Left ventricle myocardium inferior (tissue), 1 donor: ENCODE results near the gene CARD14. TPM values are rescaled to one million over a fixed set of nuclear protein-coding genes. Genes with fewer than 3 reads are reported as not detected.

Source experiments
- DNase-seq: peaks from one replicate; pipeline ENCODE4 v3.0.0-alpha.2; 2020
- H3K27ac ChIP-seq: fragments of 200-600 bp; replicated peaks from 2 replicates; pipeline ENCODE4 v1.8.0; 2021
- H3K27me3 ChIP-seq: fragments of 200-600 bp; 2 replicates; pipeline ENCODE4 v1.8.0; 2021; ENCODE audit warnings: low read depth
- H3K36me3 ChIP-seq: fragments of 200-600 bp; 2 replicates; pipeline ENCODE4 v1.8.0; 2021
- H3K4me1 ChIP-seq: fragments of 200-600 bp; 2 replicates; pipeline ENCODE4 v1.8.0; 2021
- H3K4me3 ChIP-seq: fragments of 200-600 bp; 2 replicates; pipeline ENCODE4 v1.8.0; 2021; ENCODE audit warnings: mild to moderate bottlenecking, moderate library complexity
- H3K9me3 ChIP-seq: fragments of 200-600 bp; replicated peaks from 2 replicates; pipeline ENCODE4 v1.8.0; 2021
- intact Hi-C: fragments of 100-400 bp; cut with micrococcal nuclease; formaldehyde crosslinking; loops from one replicate; pipeline ENCODE4 v1.11.0; 2022
- total RNA-seq: library from RNA; stranded (reverse); fragmentation: NEBNext Ultra II Directional; extraction: Animal tissue kit (Norgen Biotek cat#: 25700); gene quantifications from one replicate; pipeline ENCODE4 v1.2.1, GENCODE V29; 2021
- TF ChIP-seq, protein P1 (sequence below): fragments of 200-600 bp; IDR thresholded peaks from 2 replicates; pipeline ENCODE4 v1.8.0; 2021; ENCODE audit warnings: antibody characterized with exemption, mild to moderate bottlenecking, borderline replicate concordance
- donor health status: DM: no; HTN: yes; CAD: no; lungs with severe emphysema.

CARD14 gene
- total RNA-seq, 1 donor from 2014 or later = 0.49 TPM

DNA sequence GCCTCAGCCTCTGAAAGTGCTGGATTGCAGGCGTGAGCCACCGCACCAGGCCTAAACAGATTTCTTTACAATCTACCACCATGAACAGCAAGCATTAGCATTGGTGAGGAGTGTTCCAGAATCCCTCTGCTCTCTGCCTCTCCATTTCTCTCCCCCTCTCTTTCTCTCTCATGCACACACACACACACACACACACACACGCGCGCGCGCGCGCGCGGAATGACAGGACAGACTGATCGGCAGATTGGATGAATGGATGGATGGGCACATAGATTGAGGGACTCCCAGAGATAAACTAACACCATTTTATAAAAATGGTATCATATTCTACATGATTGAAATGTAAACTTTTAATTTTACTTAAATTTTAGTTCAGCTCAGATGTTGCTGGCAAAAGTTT is 3.3 kb downstream of the CARD14 start:
- TF ChIP-seq, protein P1, sequence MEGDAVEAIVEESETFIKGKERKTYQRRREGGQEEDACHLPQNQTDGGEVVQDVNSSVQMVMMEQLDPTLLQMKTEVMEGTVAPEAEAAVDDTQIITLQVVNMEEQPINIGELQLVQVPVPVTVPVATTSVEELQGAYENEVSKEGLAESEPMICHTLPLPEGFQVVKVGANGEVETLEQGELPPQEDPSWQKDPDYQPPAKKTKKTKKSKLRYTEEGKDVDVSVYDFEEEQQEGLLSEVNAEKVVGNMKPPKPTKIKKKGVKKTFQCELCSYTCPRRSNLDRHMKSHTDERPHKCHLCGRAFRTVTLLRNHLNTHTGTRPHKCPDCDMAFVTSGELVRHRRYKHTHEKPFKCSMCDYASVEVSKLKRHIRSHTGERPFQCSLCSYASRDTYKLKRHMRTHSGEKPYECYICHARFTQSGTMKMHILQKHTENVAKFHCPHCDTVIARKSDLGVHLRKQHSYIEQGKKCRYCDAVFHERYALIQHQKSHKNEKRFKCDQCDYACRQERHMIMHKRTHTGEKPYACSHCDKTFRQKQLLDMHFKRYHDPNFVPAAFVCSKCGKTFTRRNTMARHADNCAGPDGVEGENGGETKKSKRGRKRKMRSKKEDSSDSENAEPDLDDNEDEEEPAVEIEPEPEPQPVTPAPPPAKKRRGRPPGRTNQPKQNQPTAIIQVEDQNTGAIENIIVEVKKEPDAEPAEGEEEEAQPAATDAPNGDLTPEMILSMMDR = no peak
- Histone ChIP-seq H3K9me3 (no peaks in the 10 kb centered on the region), H3K4me1 (peaks cover 6% of the 10 kb centered on the region), H3K4me3 (no peak overlapping the region), H3K36me3 (no peaks in the 10 kb centered on the region), H3K27ac (no peak overlapping the region), H3K27me3 (peaks cover 36% of the 10 kb centered on the region)
- intact Hi-C loops = no loop called here
- DNase-seq = no peak

DNA sequence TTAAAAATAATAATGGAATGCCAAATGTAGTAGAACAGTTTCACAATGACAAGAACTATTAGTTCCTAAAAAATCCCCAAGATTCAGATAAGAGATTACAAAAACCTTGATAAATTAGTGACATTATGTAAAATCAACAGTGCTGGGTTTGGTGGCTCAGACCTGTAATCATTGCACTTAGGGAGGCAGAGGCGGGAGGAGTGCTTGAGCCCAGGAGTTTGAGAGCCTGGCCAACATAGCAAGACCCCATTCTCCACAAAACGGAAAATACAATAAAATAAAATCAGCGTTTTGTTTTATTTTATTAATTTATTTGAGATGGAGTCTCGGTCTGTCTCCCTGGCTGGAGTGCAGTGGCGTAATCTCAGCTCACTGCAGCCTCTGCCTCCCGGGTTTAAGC is 4.1 kb downstream of the CARD14 start:
- TF ChIP-seq, protein P1 = no peak

DNA sequence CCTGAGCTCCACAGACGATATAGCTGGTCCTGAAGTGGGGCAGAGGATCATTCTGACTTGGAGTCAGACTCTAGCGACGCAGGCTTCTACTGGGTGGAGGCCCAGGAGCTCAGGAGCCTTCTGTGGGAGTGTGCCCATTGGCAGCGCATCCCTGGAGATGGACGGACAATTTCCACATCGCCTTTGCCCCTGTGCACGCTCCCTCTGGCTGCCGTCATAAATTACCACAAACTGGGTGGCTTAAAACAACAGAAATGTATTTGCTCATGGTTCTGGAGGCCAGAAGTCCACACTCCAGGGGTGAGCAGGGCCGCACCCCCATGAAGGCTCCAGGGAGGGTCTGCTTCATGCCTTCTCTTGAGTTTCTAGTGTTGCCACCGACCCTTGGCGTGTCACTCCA is 6.9 kb downstream of the CARD14 start:
- no peak for DNase-seq
- H3K4me1 ChIP-seq = peaks cover 6% of the 10 kb centered on the region
- H3K9me3 ChIP-seq = no peaks in the 10 kb centered on the region
- no peaks in the 10 kb centered on the region for H3K36me3 ChIP-seq
- intact Hi-C loops = no loop called here
- peaks cover 31% of the 10 kb centered on the region for H3K27me3 ChIP-seq
- TF ChIP-seq, protein P1 = no peak
- no peak overlapping the region for H3K4me3 ChIP-seq
- H3K27ac ChIP-seq = no peak overlapping the region

More for the DNA sequence above, 4.1 kb downstream of the CARD14 start:
- intact Hi-C loops = no loop called here
- H3K27ac ChIP-seq = no peak overlapping the region
- peaks cover 33% of the 10 kb centered on the region for H3K27me3 ChIP-seq
- no peaks in the 10 kb centered on the region for H3K36me3 ChIP-seq
- H3K4me3 ChIP-seq = no peak overlapping the region
- peaks cover 6% of the 10 kb centered on the region for H3K4me1 ChIP-seq
- DNase-seq = no peak
- H3K9me3 ChIP-seq = no peaks in the 10 kb centered on the region

DNA sequence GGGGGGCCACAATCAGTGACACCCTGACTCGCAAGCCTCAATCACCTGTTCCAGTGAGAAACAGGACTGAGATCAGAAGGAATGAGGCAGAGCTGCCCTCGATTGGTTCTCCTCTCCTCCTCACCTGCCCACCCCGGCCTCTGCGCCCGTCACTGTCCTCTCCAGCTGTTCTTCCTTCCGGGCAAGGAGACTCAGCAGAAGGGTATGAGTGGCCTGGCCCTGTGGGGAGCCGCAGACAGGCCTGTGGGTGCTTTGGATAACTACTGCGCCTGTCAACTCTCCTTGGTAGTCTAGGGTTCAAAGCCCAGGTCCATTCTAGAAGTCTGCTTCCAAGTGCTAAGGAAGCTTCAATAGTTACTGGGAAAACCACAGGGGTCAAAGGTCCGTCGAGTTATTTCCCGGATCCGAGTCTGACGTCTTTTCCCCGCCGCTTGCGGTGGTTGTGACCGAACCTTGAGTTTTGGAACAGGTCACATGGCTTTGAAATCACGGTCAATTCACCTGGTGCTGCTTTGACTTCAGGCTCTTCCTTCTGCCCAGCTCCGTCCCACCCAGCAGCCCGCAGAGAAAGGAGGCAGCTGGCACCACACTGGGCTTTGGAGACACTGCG is 8.3 kb downstream of the CARD14 start:
- H3K9me3 ChIP-seq = no peaks in the 10 kb centered on the region
- intact Hi-C loops = no loop called here
- no peaks in the 10 kb centered on the region for H3K36me3 ChIP-seq
- peaks cover 6% of the 10 kb centered on the region for H3K4me1 ChIP-seq
- H3K27me3 ChIP-seq = peaks cover 29% of the 10 kb centered on the region
- DNase-seq = no peak
- no peak overlapping the region for H3K4me3 ChIP-seq
- no peak overlapping the region for H3K27ac ChIP-seq
- TF ChIP-seq, protein P1 = no peak

DNA sequence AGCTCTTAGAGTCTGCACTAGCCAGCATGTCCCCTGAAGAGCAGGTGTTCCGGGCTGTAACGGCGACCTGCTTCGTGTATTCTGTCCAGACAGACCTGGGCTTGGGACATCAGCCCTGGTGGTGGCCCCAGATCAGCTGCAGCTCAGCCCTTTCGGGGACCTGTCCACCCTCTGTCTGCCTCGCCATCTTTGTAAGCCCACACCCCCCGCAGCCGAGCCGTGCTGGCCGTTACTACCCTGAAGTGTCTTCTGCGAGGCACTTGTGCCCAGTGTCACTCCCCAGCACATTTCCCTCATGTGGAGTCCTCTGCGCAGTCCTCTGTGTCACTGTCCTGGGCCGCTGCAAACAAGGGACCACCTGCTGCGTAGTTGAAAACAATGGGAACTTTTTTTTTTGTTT is 10.4 kb downstream of the CARD14 start:
- intact Hi-C loops = no loop called here

More for the DNA sequence above, 10.4 kb downstream of the CARD14 start:
- TF ChIP-seq, protein P1 = no peak
- Histone ChIP-seq H3K36me3 (no peaks in the 10 kb centered on the region), H3K9me3 (no peaks in the 10 kb centered on the region), H3K27me3 (peaks cover 34% of the 10 kb centered on the region), H3K4me1 (peaks cover 5% of the 10 kb centered on the region), H3K4me3 (no peak overlapping the region), H3K27ac (no peak overlapping the region)
- DNase-seq = no peak
